GM20000 (cell line): Measurements from ENCODE around the gene KCTD21.

Experiments
- DNase-seq: peaks from one replicate; pipeline ENCODE4 v3.0.0; 2012; ENCODE audit warnings: low spot score
- TF ChIP-seq, protein P1 (sequence below): IDR thresholded peaks from 2 replicates; pipeline ENCODE4 v1.5.1; 2012; ENCODE audit warnings: mild to moderate bottlenecking, control low read depth; ENCODE audit errors: extremely low read depth, missing control alignments

The KCTD21 gene

GRCh38 chr11:78196661-78197091, 8.2 kb upstream of the KCTD21 start:
- TF ChIP-seq, protein P1, sequence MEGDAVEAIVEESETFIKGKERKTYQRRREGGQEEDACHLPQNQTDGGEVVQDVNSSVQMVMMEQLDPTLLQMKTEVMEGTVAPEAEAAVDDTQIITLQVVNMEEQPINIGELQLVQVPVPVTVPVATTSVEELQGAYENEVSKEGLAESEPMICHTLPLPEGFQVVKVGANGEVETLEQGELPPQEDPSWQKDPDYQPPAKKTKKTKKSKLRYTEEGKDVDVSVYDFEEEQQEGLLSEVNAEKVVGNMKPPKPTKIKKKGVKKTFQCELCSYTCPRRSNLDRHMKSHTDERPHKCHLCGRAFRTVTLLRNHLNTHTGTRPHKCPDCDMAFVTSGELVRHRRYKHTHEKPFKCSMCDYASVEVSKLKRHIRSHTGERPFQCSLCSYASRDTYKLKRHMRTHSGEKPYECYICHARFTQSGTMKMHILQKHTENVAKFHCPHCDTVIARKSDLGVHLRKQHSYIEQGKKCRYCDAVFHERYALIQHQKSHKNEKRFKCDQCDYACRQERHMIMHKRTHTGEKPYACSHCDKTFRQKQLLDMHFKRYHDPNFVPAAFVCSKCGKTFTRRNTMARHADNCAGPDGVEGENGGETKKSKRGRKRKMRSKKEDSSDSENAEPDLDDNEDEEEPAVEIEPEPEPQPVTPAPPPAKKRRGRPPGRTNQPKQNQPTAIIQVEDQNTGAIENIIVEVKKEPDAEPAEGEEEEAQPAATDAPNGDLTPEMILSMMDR: no peak
- no peak for DNase-seq

- TF ChIP-seq, protein P1: no peak
- DNase-seq: no peak
These were observed 7.6 kb upstream of the KCTD21 start for GRCh38 chr11:78195917-78196560.

GRCh38 chr11:78194490-78194889, 6.1 kb upstream of the KCTD21 start:
- TF ChIP-seq, protein P1: no peak
- no peak for DNase-seq

- no peak for DNase-seq
- TF ChIP-seq, protein P1: no peak
These were observed 5.4 kb upstream of the KCTD21 start for GRCh38 chr11:78193806-78194205.

DNA sequence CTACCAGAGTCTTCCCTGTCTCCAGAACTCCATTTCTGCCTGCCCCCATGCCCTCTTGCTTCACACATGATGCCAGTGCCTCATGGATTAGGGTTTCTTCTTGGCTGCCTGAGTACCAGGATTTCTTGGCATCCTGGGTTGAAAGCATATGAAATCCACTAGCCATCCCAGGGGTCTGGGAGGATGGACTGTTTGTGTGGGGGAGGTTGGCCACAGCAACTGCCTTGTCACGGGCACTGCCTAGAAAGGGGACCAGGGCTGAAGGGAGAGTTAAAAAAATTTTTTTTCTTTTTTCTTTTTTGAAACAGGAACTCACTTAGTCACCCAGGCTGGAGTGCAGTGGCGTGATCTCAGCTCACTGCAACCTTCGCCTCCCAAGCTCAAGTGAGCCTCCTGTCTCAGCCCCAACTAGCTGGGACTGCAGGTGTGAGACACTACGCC, 4.5 kb upstream of the KCTD21 start:
- DNase-seq: no peak
- TF ChIP-seq, protein P1: no peak

GRCh38 chr11:78192223-78192719, 3.8 kb upstream of the KCTD21 start:
- DNase-seq: no peak
- TF ChIP-seq, protein P1: no peak

DNA sequence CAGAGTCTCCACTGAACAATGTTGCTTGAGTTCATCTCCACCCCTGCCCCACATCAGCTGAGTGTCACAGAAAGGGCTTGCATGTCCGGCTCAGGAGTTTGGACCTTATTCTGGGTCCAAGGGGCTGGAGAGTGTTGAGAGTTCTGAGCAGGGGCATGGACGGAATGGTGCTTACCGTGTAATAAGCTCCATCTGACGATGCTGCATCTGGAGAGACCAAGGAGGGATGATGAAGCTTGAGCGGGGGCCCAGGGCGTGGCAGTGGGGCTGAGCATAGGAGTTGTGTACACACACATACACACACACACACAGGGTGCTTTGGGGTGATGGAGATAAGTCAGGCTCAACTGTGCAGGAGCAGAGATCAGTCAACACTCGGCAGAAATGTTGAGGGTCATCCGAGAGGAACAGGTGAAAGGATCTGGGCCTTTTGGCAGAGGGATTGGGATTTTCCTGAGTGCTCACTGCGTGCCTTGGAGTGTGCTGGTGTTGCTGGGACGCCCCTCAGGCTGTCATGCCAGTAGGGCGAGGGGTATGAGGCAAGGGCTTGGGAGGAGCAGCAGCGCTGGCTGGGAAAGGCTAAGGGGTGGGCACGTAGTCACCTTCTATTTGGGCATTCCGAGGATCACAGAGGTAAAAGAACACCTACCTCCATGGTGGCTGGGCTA, 2.6 kb upstream of the KCTD21 start:
- TF ChIP-seq, protein P1: no peak
- DNase-seq: no peak
